Activated CD8-positive, alpha-beta memory T cell treated with anti-CD3 and anti-CD28 coated beads, Interleukin-2, amount 50 U/mL, for 1 hour (primary cell): Measurements from ENCODE around the gene RETREG1.
"Not testable (repeated sequence)": the region's sequence is repeated elsewhere in the genome, so short reads cannot be mapped to it uniquely, and the experiment has no call there.

Source experiments
- DNase-seq: peaks from one replicate; pipeline ENCODE4 v3.0.0-alpha.2; 2020; ENCODE audit errors: extremely low read depth

The RETREG1 gene, protein sequence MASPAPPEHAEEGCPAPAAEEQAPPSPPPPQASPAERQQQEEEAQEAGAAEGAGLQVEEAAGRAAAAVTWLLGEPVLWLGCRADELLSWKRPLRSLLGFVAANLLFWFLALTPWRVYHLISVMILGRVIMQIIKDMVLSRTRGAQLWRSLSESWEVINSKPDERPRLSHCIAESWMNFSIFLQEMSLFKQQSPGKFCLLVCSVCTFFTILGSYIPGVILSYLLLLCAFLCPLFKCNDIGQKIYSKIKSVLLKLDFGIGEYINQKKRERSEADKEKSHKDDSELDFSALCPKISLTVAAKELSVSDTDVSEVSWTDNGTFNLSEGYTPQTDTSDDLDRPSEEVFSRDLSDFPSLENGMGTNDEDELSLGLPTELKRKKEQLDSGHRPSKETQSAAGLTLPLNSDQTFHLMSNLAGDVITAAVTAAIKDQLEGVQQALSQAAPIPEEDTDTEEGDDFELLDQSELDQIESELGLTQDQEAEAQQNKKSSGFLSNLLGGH

DNA sequence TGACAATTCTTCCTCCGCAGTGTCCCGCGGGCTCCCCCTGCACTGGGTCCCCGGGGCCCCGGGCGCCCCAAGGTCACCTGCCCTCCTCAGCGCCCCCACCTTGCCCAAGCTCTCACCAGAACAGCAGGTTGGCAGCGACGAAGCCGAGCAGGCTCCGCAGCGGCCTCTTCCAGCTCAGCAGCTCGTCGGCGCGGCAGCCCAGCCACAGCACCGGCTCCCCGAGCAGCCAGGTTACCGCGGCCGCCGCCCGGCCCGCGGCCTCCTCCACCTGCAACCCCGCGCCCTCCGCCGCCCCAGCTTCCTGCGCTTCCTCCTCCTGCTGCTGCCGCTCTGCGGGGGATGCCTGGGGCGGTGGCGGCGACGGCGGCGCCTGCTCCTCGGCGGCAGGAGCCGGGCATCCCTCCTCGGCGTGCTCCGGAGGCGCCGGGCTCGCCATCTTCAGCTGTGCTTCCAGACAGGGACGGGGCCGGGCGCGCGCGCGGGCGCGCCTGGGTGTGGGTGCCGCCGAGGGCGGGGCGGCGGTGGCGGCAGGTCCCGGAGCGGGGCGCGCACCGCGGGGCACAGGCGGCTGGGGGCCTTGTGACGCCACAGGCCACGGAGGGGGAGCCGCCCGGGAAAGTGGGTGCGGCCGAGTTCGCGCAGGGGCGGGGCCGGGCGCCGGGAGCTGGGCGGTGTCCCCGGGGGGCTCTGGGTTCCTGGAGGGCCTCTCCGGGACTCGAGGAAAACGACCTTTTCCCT lies at the start of gene RETREG1:
Gene RETREG1 (minus strand): TSS at position 462 of the 738 bp plus-strand sequence. CDS start 26 bp downstream, at position 436.
- DNase-seq = peak; percentile 62

DNA sequence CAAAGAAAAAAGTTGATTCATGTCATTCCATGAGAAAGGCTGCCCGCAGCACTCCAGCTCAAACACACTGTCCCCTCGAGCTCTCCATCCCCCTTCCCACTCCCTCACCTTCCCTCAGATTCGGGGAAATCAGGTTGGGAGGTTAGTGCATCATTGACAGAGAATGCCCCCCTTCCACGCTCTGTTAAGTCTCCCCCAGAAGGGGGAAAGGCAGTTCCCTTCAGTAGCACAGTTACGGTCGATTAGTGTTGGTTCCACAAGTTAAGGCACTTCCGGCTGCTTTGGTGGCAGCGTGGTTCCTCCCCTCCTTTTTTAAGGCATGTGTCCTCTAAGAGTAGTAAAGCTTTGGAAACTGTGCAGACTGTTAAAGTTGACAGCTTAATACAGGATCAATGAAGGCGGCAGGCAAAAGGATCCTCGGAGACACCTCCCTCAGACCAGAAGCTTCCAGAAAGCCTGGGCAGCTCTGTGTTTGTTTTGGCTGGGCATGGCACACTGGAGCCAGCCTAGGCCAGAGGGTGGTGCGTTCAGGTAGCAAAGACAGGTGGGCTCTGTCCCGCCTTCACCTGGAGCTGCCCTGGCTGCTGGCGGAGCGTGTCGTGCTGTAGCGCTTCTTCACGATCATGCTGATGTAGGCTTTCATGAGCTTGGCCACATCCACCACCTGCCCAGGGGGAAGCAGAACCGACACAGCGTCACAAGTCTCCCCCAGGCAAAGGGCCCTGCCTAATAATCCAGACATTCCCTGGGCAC lies 49.5 kb upstream of the RETREG1 start:
- DNase-seq = no peak

DNA sequence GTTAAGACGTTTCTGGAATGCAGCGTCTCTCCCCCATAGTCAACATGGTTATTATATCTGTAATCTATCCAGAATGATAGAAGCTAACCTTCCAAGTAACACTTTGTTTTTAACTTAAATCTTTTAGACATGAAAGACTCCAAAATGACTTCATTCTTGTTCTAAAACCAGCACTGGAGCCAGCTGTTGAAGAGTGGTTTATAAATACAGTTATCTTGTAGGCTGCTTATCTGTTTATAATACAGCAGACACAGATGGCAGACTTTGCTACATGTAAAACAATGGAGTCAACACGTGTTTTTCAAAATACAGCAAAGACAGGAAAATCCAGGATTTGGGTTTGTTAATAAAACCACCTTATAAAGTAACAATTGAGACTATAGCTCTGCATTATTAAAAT lies 48.8 kb upstream of the RETREG1 start:
- no peak for DNase-seq

DNA sequence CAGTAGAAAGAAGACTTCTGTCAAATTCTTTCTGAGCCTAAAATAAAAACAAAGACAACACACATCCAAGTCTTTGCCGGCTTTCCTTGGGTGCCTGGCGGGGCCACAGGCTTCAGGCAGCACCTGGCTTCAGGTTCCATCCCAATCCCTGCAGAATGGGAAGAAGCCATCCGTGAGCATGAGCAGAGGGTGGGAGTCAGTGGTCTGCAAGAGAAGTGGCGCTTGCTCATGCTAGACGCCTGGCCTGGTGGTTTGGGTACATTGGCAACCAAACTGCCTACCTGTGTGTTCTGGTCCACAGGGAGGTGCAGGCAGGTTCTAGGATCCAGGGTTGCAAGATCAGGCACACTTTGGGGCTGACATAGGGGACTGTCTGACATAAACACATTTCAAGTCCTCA lies 47.6 kb upstream of the RETREG1 start:
- no peak for DNase-seq

DNA sequence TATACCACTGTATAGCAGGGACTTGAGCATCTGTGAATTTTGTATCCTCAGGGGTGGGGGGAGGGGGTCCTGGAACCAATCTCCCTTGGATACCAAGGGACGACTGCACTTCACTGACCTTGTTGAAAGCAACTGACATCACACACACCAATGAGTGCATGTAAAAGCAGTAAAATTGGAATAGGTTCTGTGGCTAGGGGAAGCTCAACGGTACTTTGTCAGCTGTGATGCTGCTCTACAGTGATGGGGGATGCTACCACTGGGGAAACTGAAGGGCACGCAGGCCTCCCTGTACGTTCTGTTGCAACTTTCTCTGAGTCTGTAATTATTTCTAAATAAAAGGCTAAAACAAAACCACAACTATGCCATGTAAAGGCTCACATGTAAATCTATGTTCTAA lies 47.0 kb upstream of the RETREG1 start:
- DNase-seq = no peak

DNA sequence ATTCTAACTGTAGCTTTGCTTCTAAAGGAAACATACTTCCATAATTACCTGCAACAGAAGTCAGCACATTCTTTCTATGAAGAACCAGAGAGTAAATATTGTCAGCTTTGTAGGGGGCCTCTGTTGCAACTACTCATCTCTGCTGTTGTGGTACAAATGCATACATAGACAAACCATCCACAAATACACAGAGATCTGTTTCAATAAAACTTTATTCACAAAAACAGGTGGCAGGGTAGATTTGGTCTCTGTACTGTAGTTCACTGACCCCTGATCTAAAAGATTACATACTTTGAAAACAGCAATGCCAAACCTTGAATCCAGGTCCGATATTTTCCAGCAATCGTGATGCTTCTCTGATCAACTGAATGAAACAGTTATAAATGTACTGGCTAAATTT lies 44.9 kb upstream of the RETREG1 start:
- DNase-seq = no peak

DNA sequence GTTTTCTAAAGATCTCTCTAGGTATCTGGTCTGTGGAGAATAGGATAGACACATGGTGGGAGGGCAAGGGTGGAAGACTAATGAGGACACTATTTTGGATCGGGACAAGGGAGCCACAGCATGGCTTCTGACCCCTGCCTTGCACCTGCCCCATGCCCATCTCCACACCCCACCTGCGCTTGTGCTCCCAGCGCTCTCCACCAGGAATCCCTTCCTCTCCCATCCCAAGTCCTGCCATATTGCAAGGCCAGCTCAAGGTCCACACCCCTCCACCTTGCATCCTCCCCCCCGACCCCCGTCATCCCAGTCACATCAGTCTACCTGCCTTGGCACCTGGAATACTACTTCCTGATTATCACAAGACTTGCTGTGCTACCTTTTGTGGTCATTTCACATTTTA lies 44.2 kb upstream of the RETREG1 start:
- no peak for DNase-seq

DNA sequence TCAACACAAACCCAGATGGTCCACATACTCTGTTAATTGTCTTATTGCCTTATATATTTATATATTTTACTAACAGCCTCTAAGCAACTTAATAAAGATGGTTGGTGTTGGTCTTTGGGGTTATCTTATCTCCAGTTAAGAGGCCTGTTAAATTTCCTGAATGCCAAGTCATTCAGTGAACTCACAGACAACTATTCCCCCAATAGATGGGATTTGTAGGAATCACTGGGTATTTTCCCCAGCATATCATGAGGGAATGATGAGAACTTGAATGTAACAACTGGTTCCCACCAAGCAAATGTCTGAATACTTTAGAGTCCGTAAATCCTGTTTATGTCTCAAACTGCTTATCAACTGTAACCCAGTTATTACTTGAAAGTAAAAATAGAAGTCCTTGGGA lies 42.7 kb upstream of the RETREG1 start:
- no peak for DNase-seq

DNA sequence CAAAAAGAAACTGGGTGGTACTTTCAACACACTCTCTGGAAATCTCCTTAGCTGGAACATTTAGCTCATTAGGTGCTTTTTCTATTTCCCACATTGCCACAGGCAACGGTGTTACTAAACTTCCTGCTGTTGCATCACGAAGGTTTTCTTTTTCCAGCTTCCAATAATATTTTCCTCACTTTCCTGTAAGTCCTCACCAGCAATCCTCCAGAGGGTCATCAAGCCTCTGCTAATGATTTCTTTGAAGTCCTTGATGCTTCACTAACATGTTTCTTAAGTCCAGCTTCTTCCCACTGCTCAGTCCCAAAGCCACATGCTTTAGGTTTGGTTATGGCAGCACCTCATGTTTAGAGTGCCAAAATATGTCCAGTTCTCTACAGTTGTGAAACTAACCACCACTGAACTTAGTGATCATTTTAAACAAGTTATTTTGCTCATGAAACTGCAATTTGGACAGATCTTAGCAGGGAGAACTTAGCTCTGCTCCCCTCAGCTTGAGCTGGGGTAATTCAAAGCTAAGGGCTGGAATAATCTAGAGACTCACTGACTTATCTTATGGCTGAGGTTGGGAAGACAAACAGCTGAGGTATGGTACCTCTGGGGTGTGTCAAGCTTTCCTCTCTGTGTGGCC lies 39.9 kb upstream of the RETREG1 start:
- no peak for DNase-seq

DNA sequence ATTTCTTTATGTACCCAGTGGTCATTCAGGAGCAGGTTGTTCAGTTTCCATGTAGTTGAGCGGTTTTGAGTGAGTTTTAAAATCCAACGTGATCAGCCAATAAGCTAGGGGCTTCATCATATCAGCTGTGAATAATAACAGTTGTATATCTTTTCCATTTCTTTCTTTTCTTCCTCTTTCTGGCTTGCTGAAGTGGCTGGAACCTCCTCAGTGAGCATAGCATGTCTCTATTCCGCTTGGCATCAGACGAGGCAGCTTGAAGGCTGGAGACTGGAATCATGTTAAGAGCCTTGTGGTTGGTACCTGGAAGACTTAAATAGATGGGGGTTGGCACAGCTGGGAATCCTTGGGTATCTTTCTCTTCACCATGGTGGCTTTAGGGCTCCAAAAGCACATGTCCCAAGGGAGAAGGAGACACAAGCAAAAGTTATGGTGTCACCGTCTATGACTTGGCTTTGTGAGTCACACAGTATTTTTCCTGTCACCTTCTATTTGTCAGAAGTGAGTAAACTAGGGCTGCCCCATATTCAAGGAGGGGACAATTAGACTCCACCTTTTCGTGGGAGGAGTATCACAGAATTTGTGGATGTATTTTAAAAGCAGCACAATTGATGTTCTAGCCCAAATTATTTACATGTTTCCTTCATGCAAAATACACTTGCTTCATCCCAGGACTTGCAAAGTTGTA lies 38.0 kb upstream of the RETREG1 start:
- DNase-seq = no peak

DNA sequence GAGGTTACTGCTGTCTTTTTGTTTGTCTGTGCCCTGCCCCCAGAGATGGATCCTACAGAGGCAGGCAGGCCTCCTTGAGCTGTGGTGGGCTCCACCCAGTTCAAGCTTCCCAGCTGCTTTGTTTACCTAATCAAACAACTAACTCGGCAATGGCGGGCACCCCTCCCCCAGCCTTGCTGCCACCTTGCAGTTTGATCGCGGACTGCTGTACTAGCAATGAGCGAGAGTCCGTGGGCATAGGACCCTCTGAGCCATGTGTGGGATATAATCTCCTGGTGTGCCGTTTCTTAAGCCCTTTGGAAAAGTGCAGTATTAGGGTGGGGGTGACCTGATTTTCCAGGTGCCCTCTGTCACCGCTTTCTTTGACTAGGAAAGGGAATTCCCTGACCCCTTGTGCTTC lies 31.9 kb upstream of the RETREG1 start:
- not testable (repeated sequence) for DNase-seq

DNA sequence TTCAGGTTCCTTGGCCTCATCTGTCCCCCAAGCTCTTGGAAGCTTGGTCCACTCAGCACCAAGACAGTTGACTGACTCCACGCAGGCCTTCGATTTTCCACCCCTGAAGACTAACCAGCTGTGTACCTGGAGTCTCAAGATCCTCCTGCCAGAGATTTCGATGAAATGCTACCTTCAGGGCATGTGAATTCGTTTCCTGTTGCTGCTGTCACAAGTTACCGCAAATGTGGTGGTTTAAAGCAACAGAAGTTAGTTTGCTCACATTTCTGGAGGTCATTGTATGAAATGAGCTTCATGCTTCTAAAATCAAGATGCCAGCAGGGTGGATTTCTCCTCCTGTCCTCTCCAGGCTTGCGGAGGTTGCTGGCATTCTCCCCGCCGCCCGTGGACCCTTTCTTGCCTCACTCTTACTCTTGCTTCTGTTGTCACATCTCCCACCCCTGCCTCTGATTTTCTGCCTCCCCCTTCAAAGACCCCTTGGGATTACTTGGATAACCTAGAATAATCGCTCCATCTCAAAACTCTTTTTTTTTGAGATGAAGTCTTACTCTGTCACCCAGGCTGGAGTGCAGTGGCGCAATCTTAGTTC lies 27.6 kb upstream of the RETREG1 start:
- no peak for DNase-seq

DNA sequence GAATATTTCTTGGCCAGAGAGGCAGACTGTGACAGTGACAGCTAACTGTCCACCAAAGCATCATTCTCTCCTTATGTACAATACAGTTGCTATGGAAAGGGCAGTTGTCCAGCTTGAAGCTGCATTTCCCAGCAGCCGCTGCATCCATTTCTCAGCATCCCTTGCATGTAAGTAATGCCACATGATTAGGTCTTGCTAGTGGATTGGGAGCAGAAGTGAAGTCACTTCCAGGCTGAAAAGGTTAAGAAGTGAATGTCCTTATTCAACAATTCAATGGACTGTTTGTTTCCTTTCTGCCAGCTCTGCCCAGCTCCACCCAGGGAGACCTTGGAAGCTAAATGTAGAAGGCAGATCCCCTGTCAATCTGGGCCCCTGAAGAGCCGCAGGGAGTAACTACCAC lies 26.1 kb upstream of the RETREG1 start:
- no peak for DNase-seq

DNA sequence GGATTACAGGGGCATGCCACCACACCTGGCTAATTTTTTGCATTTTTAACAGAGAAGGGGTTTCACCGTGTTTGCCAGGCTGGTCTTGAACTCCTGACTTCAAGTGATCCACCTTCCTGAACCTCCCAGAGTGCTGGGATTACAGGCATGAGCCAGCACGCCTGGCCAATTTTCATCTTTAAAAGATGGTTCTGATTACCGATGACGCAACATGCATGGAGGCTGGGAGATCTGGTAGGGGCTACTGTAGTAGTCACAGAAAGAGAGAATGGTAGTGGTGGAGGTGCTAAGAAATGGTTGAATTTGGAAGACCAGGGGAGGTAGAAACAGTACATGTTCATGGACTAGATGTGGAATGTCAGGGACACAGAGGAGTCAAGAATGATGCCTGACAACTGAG lies 22.4 kb upstream of the RETREG1 start:
- no peak for DNase-seq

DNA sequence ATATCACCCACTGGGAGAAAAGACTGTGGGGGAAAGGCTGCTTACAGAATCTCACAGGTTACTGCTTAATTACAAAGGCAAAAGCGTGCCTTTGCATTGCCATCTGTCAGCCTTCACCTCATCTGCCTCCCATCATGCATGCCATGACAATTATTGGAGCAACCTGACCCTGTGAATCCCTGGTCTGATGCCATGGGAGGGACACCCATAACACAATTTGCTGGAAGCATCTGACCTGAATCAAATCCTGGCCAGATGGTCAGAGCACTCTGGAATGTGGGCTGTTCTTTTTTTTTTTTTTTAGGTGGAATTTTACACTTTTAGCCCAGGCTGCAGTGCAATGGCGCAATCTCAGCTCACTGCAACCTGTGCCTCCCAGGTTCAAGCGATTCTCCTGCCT lies 11.6 kb upstream of the RETREG1 start:
- no peak for DNase-seq

DNA sequence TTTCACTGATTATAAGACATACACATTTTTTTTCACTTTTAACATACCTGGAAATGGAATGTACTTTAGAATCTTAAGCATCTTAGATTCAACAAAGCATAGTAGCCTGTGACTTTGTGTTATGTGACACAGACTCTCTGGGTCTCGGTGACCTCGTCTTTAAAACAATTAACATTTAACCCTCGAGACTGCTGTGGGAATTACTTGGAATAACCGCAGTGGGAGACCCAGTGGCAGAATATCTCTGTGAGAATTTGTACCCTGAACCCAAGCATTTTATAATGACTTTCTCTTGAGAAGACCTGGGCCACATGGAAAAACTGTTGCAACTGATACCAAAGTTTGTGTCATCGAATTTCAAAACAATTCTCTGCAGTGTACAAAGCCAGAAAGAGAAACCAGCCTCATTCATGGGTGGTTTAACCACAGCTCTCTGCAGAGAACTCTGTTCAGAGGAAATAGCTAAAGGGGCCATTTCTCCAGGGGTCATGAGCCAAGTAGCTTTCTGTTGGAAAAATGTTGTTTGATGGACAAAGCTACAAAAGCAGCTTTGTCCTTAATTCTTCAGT lies 10.0 kb upstream of the RETREG1 start:
- DNase-seq = no peak

DNA sequence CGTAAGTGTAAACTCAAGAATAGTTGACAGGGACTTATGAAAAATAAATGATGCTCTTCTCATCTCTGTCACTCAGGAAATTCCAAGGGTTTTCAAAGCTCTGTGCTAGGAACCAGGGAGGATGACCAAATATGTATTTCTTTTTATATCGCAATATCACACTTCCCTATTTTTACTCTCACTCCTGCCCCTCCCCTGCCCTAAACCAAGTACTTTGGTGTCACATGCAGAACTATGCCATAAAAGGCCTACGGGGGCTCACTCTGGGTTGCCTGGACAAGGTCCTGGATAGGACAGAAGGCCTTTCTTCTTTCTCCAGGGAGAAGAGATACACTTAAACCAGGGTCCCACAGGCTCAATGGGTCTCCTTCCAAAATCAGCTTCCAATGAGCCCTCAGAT lies 8.3 kb upstream of the RETREG1 start:
- DNase-seq = no peak

DNA sequence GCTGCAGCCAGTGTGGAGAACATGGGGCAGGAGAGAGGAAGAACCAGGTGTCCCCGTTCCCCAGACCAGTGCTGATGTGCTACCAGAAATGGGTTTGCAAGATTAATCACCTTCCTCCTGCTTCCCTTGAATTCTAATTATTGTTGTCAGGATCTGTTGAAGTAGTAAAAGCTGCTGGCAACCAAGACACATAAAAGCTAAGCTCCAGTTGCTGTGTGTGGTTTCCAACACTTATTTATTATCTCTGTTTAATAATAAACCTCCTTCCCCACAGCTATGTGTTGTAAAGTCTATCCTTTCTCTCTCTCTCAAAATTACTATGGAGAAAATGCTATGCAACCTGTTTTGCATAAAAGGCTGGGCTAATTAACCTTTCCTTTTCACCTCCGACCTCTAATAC lies 2.3 kb upstream of the RETREG1 start:
- DNase-seq = no peak

DNA sequence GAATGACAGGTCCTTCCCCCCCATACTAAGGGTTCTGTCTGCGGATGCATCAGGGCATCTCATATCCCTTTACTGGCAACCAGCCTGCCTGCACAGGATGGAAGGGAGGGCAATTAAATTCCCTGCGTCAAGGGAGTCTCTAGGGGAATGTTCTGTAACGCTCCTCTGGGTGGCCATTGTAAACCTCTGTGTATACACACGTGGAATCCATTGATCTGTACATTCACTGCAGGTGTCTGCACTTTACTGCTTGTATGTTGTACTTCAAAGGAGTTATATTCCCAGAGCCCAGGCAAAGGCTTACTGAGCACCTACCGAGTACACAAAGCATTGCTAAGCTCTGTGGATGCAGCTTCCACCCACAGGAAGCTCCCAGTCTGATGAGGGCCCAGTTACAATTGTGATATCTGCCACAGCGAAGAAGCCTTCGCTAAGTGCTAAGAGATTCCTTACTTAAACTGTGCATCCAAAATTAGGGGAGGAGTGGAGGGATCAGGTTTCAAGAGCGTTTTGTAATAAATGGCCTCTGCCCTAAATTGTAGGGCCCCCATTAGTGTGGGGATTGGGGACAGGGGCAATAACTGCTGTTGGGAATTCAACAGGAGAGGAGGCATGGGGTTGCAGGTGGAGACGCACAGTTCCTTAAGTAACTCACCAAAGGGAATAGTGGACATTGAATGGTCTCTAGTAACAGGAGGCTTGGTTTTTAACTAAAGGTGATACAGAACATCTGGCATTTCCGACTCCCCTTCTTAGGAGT lies 1.5 kb upstream of the RETREG1 start:
- DNase-seq = no peak
